NCI-H2107 (cell line): Measurements from ENCODE around the gene LPIN1.

Experiments
- DNase-seq: peaks from one replicate; lab custom pipeline; 2025; lab: John Stamatoyannopoulos, UW

LPIN1 gene

DNA sequence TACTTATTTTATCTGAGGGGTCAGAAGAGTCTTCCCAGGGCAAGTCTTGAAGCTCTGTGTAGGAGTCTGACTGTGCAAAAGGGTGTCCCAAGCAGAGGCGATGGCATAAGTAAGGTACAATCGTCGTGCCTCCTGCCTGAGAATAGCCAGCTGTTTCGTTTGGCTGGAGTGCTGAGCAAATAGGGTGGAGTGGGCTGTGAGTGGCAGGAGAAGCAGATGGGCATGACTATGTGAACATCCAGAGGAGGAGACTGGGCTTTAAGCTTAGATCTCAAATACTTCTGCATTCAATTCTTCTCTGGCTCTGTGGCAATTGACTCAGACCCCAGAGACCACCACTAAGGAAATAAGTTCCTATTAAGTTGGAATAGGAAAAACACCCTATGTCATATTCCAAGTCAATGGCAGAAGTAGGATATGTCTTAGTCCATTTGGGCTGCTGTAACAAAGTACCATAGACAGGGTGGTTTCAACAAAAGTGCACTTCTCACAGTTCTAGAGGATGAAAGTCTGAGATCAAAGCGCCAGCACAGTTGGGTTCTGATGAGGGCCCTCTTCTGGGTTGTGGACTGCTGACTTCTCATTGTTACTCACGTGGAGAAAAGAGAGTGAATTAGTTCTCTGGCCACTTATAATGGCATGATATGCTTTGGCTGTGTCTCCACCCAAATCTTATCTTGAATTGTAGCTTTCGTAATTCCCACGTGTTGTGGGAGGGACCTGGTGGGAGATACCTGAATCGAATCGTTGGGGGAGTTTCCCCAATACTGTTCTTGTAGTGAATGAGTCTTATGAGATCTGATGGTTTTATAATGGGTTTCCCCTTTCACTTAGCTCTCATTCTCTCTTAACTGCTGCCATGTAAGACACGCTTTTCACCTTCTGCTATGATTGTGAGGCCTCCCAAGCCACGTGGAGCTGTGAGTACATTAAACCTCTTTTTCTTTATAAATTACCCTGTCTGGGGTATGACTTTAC lies 120.2 kb downstream of the LPIN1 start:
- no peak for DNase-seq

DNA sequence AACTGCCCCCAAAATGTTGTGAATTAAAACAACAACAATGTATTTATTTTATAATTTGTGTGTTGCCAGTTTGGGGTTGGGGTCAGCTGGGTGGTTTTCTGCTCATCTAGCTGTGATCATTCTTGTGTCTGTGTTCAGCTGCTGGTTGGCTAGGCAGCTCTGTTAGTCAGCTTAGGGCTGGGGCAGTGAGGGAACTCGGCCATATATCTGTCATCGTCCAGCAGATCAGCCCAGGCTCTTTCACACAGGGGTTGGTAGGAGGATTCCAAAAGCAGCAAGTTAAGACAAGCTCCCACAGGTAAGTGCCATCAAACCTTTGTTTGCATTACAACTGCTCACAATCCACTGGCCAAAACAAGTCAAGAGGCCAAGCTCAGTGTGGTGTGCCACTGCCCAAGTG lies 121.5 kb downstream of the LPIN1 start:
- no peak for DNase-seq

DNA sequence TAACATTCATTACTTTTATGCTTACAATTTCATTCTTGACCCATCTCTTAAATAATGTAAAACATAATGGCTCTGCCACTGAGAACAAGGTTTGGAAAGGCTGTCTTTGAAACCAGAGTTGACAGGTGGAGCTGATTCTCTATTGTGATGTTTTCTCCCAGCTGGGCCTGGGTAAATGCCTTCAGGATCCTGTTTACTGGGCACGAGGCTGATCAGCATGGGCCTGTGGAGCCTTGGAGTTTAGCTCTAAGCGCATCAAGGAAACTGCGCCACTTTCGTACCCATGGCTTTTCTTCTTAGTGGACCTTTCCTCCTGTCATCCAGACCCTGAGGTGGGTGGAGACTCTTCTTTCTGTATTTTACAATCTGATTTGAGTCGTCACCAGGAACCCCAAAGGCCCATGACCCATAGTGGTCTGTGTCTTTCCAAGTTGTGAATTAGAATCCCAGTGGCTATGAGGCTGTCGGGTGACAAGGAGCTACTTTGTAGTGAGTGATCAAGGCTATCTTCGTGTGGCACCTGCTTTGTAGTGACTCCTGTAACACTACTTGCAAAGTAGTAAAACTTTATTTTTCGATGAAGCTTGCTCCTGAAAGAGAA lies 123.1 kb downstream of the LPIN1 start:
- no peak for DNase-seq

DNA sequence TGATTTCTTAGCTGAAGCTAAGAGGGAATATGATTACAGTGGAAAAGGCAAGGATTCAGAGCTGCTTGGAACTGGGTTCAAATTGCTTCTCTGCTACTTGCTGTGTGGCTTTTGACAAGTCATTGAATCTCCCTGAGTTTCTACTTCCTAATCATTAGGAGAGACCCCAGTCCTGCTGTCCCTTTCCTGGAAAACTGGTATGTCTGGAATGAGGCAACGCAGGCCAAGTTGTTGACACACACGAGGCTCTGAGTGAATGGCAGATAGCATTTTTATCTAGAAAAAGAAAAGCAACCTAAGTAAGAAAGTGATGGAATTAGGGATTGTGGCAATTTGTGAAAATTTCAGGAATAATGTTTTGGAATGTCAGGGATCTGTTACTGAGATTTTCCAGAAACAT lies 123.6 kb downstream of the LPIN1 start:
- DNase-seq, result no peak

DNA sequence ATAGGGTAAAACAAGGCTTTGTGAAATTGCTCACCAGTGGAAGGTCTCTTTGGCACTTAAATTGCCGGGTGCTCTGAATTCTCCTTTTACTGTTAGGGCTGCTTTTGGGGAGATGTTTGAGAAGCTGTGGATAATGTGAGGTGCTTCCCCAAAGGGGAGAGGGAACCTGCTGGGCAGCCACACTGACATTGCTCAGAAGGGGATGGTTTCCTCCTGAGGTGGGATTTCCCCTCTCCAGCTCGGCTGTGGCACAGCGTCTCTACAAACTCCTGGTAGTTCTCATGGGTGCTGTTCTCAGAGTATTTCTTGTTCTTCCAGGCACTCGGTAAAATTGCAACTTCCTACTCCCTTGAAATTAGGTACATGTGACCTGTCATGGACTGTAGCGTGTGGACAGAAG lies 124.2 kb downstream of the LPIN1 start:
- no peak for DNase-seq

DNA sequence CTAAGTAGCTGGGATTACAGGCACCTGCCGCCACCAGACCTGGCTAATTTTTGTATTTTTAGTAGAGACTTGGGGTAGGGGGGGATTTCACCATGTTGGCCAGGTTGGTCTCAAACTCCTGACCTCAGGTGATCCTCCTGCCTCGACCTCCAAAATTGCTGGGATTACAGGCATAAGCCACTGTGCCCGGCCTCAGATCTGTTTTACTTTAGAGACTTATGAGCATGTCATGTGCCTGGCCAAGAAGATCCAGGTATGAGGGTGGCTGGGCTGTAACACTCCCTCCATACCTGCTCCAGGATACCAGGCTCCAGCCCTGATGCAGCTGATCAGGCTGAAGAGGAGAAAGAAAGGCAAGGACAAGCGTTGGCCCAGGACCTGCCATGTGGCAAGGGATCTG lies 125.0 kb downstream of the LPIN1 start:
- DNase-seq, result no peak

DNA sequence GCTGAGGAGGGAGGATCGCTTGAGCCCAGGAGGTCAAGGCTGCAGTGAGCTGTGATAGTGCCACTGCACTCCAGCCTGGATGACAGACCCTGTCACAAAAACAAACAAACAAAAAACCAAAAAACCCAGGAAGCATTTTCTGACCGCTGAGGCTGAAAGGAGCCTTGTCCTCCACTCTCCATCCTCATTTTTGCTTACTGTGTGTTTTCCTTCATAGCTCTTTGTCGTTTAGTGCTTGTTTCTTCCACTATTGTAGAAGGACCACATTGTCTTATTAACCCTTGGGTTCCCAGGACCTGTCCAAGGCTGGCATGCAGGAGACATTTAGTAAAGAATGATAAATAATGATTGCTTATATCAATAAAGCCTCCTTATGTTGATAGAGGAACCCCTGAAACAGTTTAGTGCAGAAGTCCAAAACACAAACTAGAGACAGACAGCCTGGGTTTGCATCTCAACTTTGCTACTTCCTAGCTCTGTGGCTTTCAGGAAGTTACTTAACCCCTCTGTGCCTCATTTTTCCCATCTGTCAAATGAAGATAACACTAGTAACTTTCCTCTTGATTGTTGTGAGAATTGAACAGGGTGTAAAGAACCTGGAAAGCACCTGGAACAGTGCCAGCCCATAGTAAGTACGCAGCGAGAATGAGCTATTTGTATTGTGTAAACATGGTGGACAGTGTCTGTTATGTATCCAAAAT lies 126.0 kb downstream of the LPIN1 start:
- DNase-seq, result no peak

DNA sequence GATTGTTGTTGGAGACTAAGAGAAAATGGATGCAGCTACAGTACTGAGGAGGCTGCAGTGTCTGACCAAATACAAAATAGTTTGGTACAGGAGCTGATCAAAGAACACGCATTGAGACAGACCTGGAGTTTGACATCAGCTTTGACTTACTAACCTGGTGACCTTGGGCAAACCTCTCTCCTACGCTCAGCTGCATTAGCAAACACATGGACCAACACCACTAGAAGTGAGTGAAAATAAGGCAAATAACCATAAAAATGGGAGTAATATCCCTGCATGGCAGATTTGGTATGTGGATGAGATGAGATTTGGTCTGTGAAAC lies 126.5 kb downstream of the LPIN1 start:
- DNase-seq, result no peak

DNA sequence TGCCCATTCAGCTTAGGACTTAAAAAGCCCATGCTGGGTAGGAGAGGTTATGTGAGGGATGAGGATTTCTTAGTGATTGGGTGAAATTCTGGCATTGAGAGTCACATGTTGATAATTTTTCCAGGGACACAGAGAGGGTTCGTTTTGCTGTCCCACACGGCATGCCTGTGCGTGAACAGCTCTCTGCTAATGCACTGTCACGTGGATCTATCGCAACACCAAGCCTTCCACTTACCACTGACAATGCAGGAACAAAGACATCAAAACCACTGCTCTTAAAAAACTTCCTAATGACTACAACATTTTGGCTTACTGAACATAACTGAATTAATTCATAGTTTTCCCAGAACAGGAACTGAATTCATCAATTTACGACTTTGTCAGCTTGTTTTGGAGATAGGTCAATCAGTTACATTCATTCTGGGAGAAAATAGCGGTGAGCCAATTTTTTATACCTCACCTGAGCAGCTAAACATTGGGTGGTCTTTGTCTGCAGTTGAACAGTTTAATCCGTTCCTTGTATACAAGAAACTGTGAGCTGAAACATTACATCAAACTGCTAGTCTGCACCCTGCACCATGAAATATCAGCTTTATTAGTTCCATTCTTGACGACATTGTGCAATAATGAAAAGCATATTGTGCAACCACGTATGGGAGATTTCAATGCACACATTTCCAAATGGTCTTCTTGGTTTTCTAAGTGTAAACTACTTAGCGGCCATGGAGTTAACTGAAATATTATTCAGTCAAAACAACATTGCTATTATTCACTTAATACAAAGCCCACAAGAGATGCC lies 127.1 kb downstream of the LPIN1 start:
- no peak for DNase-seq

DNA sequence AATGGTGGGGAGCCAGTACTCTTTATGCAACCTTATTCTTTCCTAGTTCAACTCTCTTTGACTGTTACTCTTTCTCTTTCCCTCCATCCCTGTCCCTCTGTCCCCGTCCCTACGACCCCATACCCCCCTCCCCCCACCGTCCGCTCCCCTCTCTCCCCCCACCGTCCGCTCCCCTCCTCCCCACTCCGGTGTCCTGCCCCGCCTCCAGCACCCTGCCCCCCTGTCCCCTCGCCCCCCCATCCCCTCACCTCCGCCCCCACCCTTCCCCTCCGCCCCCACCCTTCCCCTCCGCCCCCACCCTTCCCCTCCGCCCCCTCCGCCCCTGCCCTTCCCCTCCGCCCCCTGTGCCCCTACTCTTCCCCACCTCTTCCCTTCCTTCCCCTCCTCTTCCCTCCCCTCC lies 128.4 kb downstream of the LPIN1 start:
- DNase-seq, result no peak

DNA sequence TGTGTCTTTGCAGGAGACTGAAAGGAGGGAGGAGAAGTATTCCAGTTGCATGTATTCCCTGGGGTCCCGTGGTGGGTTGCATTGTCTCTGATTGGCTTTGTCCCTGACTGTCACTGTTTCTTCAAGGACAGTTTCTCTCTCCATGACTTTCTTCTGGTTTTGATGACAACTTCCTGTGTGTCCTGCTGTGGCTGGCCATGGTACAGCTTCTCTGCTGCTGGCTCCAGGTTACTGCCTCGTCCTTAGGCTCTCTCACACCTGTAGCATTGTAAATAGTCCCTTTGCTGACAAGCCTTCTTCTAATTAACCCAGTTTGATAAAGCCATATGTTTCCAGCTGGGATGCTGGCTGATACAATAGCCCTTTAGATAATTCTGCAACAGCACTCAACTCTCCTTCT lies 129.0 kb downstream of the LPIN1 start:
- DNase-seq, result no peak

DNA sequence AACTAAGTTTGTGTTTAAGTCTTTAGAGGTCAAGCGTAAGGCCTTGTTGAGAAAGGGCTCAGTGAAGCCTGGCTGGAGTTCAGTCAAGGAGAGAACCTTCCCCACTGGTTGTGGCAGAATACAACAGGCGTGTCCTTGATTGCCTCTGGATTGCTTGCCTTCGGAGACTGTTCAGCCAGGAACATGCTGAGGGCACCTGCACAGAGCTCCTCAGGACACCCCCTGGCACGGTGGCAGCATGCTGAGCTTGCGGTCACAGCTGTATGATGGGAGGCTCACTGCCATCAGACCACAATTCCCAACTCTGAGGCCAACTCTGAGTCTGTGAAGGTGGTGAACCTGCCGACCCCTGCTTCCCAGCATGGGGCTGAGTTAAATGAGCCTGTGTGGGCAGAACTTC lies 130.0 kb downstream of the LPIN1 start:
- no peak for DNase-seq

DNA sequence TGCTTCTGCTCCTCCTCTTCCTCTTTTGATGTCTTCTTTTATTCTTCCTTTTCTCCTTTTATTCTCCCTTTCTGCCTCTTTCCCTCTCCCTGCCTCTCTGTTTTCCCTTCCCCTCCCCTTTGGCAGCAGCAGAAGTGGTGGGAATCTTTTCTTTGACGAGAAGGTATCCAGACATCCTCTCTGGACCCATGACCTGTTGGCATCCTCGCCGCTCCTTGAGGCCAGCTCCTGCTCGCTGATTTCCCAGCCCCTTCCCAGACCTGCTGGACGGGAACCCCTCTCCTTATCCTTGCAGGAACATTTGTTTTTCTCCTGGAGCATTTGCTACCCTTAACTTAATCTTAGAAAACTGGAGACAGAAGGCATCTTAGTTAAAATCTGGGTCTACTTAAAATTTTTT lies 130.5 kb downstream of the LPIN1 start:
- DNase-seq, result no peak
